ENCODE data around the gene OR10C1.
"Not testable (repeated sequence)": the region's sequence is repeated elsewhere in the genome, so short reads cannot be mapped to it uniquely, and the experiment has no call there.

OR10C1 gene, protein sequence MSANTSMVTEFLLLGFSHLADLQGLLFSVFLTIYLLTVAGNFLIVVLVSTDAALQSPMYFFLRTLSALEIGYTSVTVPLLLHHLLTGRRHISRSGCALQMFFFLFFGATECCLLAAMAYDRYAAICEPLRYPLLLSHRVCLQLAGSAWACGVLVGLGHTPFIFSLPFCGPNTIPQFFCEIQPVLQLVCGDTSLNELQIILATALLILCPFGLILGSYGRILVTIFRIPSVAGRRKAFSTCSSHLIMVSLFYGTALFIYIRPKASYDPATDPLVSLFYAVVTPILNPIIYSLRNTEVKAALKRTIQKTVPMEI

DNA sequence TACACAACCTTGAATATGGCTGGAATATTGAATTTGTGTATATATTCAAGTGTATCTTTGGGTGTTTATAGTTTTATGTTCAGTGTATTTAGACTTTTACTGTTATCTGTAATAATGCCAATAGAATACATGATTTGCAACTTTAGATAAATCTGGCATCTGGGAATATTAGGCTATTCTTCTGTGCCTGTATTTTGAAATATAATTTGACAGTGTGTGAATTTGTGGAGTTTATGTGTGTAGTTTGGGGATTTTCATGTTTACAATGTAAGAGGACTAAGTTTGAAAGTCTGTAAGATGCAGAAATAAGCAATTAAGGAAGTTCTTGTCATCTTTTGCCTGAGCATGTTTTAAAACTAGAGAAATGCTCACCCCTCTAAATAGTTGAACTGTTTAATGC lies at the start of gene OR10C1:
TSS of gene OR10C1 (plus strand) at position 301 of the 400 bp plus-strand sequence. CDS start 710 bp downstream, outside the sequence.
- DNase-seq, result no peak

DNA sequence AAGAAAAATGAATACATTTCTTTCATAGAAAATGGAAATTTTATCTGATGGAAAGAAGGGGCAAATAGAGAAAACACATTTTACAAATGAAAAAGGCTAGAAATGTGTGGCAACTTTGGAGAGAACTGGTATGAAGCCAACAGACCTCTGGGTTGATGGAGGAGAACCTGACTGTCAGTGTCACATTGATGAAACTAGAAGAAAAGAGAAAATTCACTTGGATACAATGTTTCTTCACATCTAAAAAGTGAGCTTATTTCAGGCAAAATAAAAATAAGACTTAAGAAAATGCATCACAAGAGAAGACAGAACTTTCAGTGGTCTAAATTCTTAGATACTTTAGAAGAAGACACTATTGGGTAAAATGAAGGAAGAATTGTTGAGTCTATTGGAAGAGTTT lies 43.8 kb upstream of the OR10C1 start, which contains the start of gene OR12D2:
TSS of gene OR12D2 (plus strand) at position 301 of the 400 bp plus-strand sequence. CDS start 1,069 bp downstream, outside the sequence.
- no peak for DNase-seq

- no peak for DNase-seq
Measured at GRCh38 chr6:29399525-29399924, 39.6 kb upstream of the OR10C1 start.

- DNase-seq, result no peak
Measured at GRCh38 chr6:29403801-29404200, 35.3 kb upstream of the OR10C1 start.

- DNase-seq, result no peak
Measured at GRCh38 chr6:29414588-29414987, 24.5 kb upstream of the OR10C1 start, which contains the start of gene OR12D1. Gene OR12D1, plus strand, starts transcription at chr6:29414928.

DNA sequence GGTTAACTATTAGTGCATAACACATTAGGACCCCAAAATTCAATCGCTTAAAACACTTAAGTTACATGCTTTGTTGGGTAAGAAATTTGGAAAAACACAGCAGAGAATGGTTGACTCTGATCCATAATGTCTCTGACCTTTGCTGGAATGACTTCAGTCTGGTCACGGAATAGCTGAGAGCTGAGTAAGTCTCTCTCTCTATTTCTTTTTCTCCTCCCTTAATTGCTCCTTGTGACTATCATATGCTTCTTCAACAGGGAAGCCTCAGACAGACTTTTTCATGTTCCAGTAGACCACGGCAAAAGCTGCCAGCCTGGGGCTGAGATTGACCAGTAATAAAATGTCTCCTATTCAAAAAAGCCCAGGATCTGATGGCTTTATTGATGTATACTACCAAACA lies 19.6 kb upstream of the OR10C1 start:
- no peak for DNase-seq

DNA sequence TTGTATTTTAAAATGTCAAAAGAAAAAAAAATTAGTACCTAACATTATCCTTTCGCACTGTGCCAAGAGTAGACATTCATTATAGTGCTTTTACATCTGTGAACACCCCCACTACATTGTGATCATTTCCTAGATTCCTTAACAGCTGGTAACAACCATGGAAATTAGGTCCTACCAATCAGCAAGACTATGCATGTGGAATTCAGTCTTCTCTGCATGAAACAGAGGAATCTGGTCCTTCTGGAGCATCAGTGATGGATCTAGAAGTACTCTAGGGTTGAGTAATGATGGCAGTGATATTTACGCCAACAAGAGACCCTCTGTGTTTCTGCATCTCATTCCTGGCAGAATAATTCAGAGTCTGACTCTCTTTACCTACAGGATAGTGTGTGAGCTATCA lies 14.9 kb upstream of the OR10C1 start:
- no peak for DNase-seq

GRCh38 chr6:29424575-29424974 lies 14.5 kb upstream of the OR10C1 start:
- no peak for DNase-seq

DNA sequence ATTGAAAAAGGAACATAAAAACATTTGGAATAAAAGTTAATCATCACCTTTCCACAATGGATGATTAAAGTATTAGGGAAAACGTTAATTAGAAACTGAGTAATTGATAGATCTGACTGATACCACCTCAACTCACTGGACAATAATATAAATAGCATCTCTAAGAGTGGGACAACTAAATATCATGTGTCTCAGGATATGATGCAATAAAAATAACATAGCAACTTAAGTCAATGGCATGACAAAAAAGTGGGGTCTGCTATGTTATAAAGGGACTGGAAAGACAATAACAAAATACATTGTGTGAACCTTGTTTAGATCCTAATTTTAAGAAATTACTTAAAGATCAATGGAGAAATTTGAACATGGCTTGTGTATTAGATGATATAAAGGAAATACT lies 14.0 kb upstream of the OR10C1 start:
- DNase-seq, result no peak

DNA sequence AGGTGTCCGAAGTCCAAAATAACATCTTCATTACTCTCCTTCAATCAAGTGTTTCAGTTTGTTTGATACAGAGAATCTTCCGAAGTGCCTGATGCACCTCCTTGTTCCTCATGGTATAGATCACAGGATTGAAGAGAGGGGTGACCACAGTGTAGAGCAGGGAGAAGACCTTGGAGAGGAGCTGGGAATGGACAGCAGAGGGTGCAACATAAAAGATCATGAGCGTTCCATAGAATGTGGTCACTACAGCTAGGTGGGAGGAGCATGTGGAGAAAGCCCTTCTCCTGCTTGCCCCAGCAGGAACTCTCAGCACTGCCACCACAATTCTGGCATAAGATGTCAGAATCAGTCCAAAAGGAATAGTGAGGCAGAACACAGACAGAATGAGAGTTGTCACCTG lies 12.5 kb upstream of the OR10C1 start:
- DNase-seq, result no peak

GRCh38 chr6:29436730-29437129 lies 2.4 kb upstream of the OR10C1 start:
- DNase-seq, result not testable (repeated sequence)

- DNase-seq, result no peak
Measured at GRCh38 chr6:29442719-29443118, 3.6 kb downstream of the OR10C1 start.

DNA sequence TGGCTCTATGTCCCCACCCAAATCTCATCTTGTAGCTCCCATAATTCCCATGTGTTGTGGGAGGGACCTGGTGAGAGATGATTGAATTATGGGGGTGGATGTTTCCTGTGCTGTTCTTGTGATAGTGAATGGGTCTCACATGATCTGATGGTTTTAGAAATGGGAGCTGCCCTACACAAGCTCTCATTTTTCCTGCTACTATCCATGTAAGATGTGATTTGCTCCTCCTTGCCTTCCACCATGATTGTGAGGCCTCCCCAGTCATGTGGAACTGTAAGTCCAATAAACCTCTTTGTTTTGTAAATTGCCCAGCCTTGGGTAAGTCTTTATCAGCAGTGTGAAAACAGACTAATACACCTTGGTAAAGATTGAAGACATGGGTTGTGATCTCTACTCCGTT lies 4.9 kb downstream of the OR10C1 start:
- DNase-seq, result not testable (repeated sequence)

DNA sequence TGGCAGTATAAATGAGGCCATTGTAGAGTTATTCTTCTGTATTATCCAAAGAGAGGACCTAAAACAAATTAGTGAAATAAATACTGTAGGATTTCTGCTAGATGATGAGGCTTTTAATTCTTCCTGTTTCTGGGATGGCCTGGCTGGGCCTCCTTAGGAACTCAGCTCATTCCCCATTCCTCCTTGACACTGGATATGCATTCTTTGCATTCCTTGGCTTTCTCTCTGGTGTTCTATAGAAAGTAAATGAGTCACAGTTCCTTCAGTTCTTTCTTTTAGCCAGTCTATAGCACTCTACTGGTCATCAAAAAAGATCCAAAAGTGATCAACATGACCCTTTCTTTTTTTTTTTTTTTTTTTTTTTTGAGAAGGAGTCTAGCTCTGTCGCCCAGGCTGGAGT lies 8.6 kb downstream of the OR10C1 start:
- DNase-seq, result no peak

GRCh38 chr6:29451471-29452193 lies 12.5 kb downstream of the OR10C1 start:
- DNase-seq, result no peak

DNA sequence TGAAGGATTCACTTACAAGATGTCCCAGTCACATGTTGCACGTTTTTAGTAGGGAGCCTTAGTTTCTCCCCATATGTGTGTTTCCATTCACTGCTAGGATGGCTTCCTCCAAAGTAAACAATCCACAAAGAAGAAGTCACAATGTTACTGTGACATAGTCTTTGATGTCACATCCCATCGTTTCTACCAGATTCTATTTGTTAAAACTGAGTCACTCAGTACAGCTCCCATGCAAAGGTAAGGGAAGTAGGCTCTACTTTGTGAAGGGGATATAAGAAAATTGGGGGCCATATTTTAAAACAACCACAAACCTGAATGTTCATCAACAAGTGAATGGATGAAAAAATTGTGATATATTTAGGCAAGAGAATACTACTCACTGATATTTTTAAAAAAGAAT lies 17.9 kb downstream of the OR10C1 start, which contains the start of the genes OR11A1 and OR2H1:
TSS of gene OR11A1 (minus strand) at position 101 of the 400 bp plus-strand sequence. CDS start 29,430 bp downstream, outside the sequence.
TSS of gene OR2H1 (plus strand) at position 185 of the 400 bp plus-strand sequence. CDS start 4,615 bp downstream, outside the sequence.
- no peak for DNase-seq

DNA sequence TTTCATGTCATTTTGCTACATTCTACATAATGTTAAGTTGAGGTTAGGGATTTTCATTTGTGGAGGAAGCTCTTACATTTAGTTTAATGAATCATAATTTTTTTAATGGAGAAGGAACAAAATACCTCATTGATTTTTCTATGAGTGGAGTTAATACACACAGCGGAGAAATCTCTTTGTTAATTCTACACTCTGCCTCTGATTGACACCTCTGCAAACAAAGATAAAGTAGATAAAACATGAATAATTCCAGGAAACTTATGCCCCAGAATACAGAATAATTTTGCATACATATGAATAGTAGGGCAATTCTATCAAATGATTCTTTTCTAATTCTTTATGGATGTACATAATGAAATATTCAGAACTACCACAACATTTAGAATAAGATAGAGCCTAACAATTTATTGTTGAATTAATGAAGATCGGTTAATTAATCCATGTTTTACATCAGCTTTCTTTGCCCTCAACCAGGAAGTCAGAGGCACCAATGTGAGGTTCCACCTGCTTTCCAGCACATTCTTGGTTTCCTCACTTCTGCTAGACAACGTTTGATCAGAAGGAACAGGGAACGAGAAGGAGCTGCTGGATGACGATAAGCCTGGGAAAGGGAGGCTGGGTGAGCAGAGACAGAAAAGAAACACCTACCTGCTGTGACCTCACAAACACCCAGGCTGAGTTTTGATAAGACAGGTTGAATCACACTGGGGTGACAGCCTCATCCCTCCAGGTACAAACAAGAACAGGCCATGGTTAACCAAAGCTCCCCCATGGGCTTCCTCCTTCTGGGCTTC lies 22.1 kb downstream of the OR10C1 start:
- DNase-seq, result no peak

- DNase-seq, result no peak
Measured at GRCh38 chr6:29462022-29462421, 22.9 kb downstream of the OR10C1 start.

DNA sequence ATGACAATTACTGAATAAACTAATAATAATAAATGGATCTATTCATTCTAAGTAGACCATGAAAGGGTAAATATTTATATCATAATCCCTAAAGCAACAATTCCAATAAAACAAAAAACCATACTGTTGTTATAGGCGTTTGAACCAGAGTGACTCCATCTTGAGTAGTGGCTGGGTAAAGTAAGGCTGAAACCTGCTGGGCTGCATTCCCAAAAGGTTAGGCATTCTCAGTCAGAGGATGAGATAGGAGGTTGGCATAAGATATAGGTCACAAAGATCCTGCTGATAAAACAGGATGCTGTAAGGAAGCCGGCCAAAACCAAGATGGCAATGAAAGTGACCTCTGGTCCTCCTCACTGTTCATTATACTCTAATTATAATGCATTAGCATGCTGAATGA lies 26.2 kb downstream of the OR10C1 start:
- DNase-seq, result no peak

DNA sequence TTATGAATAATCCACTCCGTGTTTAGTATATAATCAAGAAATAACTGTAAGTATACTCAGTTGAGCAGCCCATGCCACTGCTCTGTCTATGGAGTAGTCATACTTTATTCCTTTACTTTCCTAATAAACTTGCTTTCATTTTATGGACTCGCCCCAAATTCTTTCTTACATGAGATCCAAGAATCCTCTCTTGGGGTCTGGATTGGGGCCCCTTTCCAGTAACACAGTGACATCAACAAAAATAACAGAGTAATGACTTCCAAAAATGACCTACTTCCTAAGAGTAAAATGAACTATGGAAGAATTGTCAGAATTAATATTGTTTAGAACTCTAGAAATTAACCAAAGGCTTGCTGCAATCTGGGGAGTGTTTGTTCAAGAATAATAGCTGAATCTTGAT lies 26.7 kb downstream of the OR10C1 start:
- no peak for DNase-seq

GRCh38 chr6:29466241-29466640 lies 27.1 kb downstream of the OR10C1 start:
- no peak for DNase-seq

DNA sequence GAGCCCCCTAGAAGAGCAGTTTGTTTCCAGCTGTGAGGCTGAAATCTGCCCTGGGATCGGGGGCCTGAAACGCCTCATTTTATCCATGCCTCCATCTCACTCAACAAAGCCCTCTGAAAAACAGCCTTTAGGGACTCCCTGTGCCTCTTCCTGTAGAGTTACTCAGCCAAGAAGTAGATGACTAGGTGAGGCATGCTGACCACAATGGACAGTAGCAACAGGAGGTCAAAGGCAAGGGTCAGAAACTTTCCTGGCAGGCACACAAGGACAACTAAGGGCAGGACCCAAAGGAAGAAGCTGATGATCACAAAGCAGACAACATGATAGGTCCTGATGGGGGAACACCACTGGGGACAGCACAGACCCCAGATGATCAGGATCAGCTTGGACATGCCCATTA lies 35.9 kb downstream of the OR10C1 start:
- DNase-seq, result no peak

DNA sequence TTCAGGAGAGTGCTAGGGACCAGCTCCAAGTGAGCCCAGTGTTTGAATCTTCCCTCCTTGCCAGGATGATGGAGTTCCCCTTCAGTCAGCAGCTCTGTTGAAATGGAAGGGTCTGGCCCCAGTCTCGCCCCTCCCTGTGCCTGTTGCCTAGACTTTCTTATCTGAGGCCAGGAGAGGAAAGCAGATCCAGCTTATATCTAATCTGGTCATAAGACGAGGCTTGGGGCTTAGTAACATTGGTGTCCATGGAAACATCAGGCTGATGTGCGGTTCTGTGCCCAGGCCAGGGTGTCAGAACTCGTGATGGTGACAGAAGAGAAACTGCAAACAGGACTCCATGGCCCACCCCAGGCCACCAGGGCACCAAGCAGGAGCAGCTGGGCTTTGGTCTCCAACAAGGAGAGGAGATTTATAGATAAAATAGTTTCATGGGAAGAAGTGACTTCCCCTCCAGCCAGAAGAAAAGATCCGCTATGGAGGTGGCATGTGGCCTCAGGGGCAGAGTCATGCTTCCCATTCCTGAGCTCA lies 38.9 kb downstream of the OR10C1 start:
- DNase-seq, result no peak
